Activated CD4-positive, CD25-positive, alpha-beta regulatory T cell treated with anti-CD3 and anti-CD28 coated beads, Interleukin-2, amount 50 U/mL, for 72 hours (primary cell): ENCODE data around the gene CFAP298.

Experiments
- DNase-seq: peaks from one replicate; pipeline ENCODE4 v3.0.0; 2021

CFAP298 gene

DNA sequence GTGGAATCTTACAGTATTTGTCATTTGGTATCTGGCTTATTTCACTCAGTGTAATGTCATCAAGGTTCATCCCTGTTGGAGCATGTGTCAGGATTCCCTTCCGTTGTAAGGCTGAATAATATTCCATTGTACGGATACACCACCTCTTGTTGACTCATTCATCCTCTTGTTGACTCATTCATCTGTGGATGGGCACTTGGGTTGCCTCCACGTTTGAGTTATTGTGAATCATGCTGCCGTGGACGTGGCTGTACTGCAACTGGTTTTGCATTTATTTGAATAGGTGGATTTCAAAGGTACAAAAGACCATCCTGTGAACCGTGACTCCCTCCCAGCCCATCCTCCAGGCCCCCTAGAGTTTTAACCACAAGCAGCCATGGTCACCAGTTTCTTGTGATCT is 15.0 kb downstream of the CFAP298 start:
- no peak for DNase-seq

DNA sequence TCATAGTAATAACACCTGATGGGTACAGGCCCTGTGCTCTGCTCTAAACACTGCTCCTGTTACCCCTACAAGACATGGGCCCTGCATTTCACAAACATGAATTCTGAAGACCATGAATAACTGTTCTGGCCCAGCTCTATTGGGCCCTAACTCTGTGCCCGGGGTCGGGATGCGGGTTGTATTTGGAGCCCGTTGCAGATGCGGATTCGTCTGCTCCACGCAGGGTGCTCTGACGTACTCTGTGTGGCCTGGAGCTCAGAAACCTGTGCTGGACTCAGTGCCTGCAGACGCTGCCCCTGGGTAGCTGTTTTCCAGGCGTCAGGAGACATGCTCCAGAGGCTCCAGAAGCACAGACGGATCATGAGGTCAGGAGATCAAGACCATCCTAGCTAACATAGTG is 16.7 kb downstream of the CFAP298 start:
- no peak for DNase-seq

DNA sequence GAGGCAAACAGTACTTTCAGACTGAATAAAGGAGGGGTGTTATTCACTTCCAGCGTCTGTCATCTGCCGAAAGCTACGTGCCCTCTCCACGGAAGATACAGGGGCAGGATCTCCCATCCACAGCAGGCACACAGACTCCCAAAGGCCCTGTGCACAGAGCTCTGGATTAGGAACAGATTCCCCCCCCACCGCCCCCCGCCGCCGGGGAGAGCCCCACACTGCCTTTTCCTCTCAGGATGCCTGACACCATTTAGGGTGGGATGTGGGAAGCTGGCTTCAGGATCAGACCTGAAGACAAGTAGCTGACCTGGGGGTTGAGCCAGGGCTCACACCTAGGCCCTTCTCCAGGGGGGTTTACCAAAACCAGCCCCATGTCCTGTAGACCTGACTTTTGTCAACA is 18.5 kb downstream of the CFAP298 start:
- no peak for DNase-seq

DNA sequence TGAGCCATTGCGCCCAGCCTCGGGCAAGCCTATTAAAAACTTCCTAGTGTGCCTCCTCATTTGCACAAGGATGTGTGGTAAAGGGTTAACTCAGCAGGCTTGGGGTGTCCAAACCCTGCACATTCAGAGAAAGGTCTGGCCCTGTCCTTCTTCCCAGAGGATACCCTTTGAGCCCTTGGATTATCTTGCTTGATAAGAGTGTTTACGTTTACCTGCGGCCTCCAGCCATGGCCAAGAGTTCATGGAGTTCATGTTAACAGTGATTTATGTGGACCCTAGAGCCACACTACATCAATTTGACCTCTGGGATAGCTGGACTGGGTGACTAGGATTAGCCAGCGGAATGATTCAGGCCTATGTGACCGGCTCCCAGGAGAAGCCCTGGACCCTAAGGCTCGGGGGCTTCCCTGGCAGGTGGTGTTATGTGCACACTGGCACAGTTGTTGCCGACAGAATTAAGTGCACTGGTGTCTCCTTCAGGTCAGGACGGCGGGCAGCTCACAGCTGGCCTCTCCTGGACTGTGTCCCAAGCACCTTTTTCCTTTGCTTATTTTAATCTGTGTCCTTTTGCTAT is 19.2 kb downstream of the CFAP298 start:
- DNase-seq = no peak

DNA sequence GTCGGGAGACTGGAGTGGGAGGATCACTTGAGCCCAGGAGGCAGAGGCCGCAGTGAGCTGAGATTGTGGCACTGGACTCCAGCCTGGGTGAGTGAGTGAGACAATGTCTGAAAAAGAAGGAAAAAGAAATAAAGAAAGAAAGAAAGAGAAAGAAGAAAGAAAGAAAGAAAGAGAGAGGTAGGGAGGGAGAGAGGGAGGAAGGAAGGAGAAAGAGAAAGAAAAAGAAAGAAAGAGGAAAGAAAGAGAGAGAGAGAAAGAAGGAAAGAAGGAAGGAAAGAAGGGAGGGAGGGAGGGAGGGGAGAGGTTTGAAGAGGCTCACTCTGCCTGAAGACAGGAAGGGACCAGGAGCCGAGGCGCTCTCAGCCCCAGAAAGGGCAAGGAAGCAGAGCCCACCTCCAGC is 22.0 kb downstream of the CFAP298 start:
- DNase-seq = no peak

DNA sequence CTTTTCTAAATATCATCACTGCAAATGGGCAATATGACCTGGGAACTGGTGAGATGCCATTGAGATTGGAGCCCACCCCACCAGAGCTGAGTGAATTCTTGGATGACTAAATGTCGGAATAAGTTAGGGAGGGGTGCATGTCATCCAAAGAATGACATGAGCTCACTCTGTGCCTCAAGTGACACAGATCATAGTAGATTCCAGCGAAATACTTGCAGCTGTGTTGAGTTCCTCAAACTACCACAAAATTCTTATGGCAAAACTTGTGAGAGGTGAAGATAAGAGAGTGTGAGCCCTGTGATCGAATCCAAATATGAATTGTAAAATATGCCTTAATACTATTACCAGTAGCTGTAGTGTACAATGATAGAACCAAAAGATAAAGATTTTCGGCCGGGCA is 24.5 kb downstream of the CFAP298 start:
- DNase-seq = no peak

DNA sequence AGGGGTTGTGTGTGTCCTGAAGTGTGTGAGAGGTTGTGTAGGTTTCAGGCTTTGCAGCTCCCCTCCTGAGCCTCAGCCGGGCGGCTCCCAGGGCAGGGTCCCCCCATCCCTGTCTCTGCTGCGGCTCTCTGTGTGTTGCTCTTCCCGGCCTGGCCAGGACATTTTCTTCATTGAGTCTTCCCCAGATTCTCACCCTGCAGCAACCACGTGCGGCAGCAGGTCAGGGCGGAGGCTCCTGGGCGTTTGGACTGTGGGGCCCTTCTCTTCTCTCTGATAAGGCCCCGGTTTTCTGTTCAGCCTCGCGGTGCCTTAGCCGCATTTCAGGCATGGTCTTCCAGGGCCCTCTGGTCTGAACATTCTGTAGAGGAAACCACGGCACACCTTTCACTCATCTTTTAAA is 25.1 kb downstream of the CFAP298 start:
- DNase-seq = no peak

DNA sequence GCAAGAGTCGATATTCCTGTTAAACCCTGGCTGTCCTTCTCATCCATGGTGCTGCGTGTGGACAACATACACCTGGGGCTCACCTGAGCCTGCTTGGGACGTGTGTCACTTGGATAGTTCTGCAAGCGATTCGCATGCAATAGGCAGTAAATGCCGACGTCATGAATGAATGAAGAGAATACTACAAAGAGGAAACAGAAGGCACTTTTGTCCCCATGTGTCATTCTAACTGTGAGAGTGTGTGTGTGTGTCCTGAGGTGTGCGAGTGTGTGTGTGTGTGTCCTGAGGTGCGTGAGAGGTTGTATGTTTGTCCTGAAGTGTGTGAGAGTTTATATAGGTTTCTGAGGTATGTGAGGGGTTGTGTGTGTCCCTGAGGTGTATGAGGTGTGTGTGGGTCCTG is 26.2 kb downstream of the CFAP298 start:
- no peak for DNase-seq

DNA sequence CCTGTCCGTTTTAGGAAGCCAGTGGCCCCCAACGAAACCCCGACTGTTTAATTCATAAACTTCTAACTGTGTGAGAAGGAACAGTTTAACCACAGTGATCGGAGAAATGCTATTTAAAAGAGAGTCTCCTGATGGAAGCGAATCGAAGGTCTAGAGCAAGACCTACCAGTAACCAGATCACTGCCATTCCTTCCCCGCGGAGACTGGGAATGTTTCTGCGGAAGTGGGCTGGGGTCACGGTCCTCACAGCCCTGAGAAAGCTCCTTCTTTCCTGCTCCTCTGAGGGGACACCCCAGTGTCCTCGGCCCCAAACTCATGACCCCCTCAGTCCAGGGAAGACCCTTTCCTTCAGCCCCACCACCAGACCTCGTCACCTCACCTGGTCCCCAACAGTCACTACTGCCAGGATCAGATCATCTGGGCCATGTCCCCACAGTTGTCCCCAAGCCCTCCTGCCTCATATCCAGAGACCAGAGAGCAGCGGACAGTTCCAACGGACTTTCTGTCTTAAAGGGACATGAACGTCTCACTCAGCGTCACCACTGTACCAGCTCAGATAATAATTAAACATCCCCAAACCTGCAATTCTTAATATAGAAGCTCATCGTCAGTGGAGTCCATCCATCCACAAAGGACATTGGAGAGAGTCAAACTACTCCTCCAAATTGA is 27.0 kb downstream of the CFAP298 start, which contains the start of gene TCP10L:
TCP10L (minus strand) TSS at position 482 of the 669 bp plus-strand sequence. CDS start 1,219 bp downstream, outside the sequence.
- no peak for DNase-seq

DNA sequence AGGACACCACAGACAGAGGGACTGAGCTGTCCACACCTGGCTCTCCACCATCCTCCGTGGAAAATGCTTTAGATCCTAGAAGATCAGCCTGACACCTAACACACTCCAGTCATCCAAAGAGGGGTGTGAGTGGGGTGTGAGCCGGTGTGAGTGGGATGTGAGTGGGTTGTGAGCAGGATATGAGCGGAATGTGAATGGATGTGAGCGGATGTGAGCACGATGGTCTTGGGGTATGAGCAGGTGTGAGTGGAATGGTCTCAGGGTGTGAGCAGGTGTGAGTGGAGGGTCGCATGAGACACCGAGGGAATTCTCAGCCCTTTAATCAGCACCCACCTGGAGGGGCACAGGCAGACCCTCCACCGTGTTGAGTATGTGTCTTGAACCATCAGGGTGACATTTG is 27.7 kb downstream of the CFAP298 start:
- no peak for DNase-seq

DNA sequence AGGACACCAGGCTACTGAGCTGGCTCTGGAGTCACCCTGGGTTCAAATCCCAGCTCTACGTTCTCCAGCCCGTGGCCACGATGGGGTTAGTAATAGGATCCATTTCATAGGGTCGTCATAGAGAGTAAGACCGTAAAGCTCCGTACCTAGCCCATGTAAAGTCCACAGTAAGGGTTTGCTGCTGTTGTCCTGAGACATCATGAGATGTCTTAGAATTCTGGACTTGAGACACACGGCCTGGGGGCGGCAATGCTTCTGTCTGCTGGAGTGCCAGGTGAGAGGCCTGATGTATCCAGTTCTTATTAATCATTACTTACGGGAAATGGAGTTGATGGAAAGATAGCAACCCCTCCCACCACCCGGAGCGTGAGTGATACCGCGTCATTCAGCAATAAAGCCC is 30.4 kb downstream of the CFAP298 start:
- no peak for DNase-seq

DNA sequence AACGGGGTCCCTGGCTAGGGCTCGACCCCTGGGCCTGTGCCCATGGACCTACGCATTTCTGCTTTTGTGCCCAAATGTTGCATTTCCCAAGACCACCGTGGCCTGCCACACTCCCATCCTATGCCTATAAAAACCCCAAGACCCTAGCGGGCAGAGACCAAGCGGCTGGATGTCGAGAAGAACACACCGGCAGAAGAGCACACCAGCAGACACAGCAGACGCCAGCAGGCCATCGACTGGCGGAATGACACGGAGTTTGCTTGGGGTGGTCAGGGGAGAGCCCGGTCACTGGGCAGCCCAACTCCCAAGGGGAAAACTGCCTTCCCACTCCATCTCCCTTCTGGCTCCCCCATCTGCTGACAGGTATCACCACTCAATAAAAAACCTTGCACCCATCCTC is 31.2 kb downstream of the CFAP298 start:
- DNase-seq = no peak

DNA sequence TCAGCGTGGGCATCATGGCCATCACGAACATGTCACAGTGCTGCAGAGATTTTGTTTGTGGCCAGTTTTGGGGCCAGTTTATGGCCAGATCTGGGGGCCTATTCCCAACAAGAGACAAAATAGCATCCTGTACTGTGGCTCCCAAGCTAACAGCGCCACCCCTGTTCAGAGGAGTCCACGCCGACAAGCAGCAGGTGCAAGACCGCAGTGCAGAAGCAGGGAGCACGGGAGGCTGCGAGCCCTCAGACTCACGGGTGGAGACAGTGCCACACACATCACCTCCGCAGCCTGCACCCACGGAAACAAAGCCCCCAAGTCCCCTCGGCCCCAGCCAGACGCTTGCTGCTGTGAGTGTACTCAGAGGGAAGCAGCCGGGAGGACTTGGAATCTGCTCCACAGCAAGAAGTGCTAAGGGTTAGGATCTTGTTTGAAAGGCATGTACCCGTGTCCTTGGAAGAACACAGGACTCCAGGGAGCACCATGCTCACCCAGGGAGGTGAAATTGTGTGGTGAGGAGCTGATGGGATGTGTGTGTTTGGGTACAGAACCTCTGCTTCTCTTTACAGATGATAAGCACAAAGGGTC is 34.0 kb downstream of the CFAP298 start:
- no peak for DNase-seq

DNA sequence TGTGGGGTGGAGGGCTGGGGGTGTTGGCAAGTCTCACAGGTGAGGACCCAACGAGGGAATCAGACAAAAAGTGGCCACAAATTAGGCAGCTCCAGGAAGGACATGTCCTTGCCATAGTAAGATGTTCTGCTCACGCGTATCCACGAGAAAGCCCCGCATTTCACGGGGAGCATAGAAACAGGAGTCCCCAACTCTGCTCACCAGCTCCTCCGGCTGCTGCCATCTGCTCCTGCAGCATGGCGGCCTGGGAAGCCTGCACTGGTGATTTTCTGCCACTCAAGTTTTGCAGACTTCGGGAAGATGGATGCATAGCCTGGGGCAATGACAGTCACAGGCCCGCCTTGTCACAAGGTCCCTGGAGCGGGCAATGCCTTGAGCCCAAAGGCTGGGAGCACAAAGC is 36.2 kb downstream of the CFAP298 start:
- DNase-seq = no peak

DNA sequence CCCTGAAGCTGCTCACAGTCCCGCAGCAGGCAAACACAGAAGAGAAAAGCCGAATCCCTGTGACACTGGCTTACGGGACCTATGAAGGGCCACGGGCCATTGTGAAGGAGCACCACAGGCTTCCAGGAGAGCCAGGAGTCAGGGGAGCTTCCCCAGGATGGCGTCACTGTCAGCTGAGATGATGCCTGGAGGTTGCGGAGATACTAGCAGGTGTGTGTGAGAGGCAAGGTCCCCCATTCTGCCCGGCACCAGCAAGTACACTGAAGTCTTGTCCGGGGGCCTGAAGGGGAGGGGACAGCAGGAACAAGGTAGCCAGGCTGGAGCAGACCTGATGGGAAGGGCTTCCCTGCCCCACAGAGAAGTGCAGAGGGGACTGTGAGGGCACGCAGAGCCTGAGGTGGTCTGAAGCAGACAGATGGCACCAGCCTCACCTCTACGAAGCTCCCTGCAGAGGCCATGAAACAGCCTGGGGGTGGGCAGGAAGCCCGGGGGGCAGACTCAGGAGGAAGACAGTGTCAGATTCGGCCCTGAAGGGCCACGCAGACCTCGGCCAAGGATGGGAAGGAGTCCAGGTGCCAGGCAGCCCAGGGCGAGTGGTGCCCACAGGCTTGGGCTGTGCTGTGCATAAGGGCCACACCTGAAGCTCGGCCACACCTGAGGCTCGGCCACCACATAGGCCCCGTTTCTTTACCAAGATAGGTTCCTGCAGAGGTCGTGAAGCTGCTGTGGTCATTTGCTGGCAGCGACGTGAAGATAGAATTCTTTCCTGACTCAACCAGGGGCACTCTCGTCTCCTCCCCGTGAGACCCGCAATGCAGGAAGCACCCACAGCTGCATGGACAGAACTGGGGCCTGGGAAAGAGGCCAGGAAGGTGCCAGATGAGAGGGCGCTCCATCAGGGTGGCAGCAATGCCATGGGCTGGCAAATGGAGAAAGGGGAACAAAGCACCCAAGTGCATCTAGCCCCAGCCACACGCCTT is 36.9 kb downstream of the CFAP298 start:
- no peak for DNase-seq

DNA sequence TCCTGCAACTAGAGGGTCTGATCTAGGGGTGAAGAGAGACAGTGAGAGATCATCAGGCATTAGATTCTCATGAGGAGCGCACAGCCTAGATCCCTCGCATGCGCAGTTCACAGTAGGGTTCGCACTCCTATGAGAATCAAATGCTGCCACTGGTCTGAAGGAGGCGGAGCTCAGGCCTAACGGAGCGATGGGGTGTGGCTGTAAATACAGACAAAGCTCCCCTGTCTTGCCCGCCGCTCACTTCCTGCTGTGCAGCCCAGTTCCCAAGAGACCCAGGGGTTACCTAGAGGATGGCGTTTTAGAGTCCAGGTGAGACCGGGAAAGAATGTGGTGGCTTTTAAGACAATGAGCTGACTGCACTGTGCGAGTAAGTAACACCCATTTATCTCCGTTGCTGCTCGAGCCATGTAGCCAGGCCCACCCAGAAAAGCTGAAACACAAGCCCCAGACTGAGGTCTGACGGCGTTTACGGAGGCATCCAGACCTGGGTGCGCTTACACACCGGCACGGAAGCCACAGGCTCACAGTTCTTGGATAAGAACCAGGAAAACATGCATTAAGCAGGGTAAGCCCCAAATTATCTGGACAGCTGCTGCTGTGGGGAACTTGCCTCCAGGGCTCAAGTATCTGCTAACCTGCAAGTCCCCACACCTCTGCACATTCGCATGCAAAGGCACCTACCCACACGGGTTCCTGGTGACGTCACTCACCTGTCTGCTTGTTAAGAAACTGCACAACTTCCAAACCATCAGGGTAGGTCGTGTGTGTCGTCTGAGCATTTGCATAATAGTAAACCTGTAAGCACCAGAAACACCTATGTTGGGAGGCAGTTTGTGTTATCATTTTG is 39.4 kb downstream of the CFAP298 start:
- no peak for DNase-seq

DNA sequence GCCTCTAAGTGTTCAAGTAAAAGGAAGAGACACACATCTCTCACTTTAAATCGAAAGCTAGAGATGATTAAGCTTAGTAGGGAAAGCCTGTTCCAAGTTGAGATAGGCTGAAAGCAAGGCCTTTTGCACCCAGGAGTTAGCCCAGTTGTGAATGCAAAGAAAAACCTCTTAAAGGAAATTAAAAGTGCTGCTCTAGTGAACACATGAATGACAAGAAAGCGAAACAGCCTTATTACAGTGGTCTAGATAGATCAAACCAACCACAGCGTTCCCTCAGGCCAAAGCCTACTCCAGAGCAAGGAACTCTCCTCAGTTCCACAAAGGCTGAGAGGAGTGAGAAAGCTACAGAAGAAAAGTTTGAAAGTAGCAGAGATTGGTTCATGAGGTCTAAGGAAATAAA is 41.7 kb downstream of the CFAP298 start:
- no peak for DNase-seq

DNA sequence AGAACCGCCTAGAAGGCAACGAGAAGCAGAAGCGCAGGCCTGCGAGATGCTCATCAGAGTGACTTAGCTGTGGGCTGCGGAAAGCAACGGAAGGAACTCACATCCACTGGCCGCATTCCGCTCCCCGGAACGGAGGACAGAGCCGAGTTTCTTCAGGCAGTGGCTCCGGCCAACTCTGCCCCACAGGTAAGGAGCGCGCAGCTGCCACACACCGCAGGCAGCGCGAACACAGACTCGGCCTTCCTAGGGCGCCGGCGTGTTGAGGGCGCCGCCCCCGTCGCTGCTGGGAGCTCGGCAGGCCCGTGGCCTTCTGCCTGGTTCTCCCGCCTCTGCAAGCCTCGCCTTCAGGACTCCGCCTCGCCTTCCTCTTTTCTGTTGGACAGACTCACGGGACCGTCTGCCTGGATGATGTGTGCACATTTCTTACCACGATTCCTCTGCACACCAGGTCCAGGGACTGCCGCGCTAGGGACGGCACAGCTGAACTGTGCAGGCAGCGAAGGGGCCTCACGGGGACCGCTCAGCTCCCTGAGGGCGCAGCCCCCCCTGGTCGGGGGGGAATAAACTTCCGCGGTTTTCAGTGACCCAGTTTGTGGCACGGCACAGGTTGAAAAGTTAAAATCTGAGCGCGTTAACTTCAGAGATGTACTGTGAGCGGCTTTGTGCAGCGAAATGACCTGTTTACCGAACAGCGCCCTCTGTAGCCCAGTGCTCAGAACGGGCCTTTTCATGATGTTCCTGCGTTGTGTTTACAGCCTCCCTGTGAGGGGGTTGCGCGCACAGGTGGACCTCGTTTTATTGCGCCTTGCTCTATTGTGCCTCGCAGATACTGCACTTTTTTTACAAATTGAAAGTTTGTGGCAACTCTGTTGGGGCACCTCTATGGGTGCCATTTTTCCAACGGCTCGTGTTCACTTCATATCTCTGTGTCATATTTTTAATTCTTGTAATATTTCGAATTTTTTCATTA is 42.6 kb downstream of the CFAP298 start:
- peak; percentile 75 for DNase-seq

DNA sequence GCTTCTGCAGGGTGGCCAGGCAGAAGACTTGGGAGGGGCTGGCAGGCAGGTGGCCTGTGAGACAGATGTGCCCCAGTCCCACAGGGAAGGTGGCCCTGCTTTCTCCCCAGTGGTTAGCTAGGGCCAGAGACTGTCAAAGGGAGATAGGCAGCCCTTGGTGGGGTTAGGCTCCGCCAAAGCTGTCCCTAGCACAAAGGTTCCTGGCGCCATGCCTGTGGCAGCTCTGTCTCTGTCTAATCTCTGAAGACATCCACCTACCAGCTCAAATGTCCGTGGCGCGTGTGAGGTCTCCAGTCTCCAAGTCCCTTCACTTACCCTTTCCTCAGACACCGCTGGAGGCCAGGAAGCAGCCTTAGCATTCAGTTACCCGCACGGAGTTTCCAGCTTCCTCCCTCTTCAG is 44.6 kb downstream of the CFAP298 start:
- no peak for DNase-seq

DNA sequence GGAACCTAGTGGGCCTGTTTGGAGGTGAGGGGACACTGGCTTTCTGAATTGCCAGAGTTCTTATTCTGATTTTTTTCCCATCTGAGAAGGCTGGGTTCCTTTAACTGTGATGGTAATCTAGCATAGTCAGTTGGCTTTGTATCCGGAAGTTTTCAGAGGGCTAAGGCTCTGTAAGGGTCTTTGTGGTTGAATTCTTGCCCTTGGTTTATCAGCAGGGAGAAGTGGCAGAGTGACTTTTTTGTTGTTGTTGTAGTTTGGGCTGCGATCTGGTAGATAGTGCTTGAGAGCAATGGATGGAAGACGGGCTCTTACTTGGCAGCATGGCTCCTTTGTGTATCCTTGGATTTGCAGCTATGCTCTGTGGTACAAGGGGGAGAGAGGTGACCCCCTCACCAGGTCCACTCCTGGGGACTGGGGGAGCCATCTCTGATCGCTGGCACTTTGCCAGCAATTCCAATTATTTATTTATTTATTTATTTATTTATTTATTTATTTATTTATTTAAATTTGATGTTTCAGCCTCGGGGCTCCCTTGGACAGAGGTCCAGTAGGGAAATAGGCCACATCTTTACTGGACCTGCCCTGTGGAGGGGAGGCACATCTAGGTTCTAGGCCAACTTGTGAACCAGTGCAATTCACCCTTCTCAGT is 45.3 kb downstream of the CFAP298 start:
- DNase-seq = no peak
